ENCODE data around the gene SRL.
"Not testable (repeated sequence)": the region's sequence is repeated elsewhere in the genome, so short reads cannot be mapped to it uniquely, and the experiment has no call there.

SRL gene

DNA sequence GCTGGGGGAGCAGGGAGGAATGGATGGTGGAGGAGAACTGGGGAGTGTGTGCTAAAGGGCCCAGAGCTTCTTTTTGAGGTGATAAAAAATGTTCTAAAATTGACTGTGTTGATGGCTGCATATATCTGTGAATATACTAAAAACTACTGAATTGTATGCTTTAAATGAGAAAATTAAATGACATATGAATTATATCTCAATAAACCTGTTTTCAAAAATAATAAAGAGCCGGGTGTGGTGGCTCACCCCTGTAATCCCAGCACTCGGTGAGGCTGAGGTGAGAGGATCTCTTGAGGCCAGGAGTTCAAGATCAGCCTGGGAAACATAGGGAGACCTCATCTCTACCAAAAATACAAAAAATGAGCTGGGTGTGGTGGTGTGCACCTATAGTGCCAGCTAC, 16.8 kb downstream of the SRL start:
- no peak for DNase-seq

DNA sequence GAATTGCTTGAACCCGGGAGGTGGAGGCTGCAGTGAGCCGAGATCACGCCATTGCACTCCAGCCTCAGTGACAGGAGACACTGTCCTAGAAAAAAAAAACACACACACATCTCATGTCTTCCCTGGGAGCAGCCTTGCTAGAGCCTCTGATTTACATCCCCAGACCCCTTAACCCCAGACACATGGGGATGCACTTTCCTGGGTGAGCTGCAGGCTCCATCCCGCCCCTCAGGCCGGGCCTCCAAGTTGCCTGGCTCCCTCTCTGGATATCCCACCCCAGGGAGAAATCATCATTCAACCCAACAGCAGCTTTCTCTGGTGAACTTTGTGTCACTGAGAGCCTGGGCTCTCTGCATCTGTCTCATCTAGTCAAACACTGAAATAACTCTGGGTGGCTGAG, 21.5 kb downstream of the SRL start:
- no peak for DNase-seq

DNA sequence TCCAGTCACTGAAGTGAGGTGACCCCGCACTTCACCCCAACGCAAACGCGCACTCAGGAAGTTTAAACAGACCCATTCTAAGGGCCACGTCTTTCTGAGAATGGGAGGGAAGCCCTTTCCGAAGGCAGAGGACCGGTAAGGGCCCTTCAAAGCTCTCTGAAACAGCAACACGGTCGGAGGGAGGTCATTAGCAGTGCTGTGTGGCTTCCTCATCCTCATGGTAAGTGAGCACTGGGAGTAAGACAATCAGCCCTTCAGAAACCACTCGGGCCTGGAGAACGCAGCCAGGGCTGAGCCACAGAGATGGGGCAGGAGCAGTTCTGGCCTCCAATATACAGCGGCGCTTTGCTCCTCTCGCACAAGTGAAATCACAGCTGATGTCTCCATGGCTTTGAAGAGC, 23.7 kb downstream of the SRL start:
- DNase-seq = peak; percentile 97

DNA sequence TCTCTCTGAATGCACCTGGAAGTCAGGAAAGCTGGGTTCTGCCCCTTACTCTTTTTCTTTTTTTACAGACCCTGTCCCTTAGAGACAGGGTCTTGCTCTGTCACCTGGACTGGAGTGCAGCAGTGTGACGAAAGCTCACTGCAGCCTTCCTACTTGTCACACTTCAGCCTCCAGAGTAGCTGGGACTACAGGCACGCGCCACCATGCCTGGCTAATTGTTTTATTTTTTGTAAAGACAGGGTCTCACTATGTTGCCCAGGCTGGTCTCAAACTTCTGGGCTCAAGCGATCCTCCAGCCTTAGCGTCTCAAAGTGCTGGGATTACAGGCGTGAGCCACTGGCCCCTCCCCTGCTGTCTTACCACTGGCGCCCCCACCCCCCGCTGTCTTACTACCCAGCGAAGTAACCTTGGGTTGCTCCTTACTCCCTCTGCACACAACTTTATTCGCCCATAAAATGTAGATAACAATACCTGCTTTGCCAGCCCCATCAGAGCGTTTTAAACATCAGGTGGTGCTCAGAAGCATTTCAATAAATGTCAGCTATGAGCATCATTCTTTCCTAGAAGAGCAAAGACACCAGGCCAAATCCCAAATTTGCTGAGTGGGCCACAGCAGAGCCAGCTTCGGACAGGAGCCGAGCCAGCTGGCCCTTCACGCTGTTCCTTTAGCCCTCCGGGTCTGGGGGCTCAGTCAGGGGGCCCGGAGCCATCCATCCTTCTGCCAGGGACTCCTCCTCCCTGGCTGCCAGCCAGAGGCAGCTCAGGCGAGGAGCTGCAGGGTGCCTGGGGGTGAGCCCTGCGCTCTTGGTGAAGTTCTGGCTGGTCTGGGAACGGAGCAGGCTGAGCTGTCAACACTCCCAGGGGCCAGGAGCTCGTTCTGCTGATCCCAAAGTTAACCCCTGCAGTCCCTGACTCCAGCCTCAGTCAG, 24.4 kb downstream of the SRL start:
- DNase-seq = peak; percentile 75

DNA sequence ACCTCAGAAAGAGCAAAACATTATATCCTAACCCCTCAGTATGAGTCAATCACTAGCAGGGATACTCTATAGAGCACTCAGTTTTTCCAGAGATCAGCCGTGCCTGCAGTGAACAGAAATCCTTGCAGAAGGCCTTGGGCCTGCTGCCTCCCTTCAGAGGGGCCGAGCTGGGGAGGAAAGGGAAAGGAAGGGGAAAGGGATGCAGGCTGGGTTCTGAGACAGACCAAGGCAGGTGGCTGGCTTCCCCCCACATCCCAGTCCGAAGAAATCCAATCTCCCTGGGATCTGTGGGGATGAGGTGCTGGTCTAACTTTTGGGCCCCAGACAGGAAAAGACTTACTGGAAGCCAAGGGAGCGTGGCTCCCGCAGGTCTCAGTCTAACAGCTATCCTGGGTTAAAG, 25.3 kb downstream of the SRL start:
- no peak for DNase-seq

DNA sequence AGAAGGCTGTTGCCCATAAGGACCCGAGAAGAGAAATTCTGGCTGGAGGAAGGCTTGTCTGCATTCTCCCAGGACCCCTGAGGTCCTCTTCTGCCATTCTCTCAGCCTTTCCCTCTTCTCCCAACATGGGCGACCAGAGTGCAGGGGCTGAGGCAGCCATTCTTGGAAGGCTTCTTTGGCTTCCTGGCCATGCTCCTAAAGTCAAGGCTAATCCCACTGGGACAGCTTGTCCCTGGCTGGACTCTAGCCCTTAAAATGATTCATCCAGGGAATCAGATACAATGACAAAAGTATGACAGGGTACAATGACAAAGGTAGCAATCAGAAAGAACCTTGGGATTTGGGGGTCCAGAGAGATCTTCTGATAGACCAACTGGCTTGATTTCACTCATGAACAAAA, 26.8 kb downstream of the SRL start:
- DNase-seq = no peak

DNA sequence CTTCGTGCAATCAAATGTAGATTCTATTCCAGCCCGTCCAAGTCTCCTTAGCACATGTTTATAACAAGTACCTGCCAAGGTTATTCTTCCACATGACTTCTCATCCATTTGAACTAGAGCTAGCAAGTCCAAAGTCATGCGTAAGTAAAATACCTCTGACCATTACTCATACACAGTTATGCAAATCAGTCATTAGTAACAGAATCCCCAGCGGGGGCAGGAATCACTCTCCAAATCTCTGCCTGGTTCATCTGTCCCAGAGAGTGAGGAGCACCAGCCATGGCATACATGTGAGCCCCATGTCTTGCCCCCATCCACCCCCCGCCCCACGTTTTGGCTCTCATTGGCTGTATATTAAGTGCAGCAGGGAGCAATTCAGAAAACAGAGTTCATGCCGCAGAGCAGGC, 27.7 kb downstream of the SRL start:
- no peak for DNase-seq

DNA sequence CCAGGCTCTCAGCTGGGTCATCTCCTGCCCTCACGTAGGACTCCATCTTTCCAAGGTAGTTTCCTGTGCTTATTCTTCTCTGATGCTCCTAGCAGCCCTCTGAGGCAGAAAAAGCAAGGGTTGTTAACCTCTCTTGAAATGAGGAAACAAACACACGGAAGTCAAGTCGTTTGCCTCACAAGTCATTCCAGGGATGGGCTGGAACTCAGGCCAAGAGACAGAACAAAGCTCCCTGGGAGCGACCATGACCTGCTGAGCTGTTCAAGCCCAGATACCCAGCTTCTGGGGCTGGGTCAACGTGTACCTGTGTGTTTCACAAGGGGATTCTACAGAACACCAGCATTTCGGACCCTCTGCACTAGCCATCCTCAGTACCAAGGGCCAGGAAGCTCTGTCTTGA, 28.1 kb downstream of the SRL start:
- no peak for DNase-seq

DNA sequence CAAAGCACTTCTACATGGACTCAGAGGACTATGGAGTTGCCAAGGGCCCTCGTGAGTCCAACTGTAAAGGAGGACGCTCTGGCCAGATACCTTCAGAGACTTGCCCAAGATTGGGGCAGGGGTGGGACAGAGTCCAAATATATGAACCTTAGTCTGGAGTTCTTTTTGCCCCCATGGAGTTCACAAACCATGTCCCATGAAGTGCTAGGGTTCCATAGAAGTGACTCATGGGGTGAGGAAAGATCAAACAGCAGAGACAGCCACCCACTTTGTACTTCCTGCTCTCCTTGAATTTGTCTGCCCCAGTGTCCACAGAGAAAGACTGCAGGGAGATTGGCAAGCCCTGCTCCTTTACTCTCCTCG, 29.0 kb downstream of the SRL start:
- no peak for DNase-seq

DNA sequence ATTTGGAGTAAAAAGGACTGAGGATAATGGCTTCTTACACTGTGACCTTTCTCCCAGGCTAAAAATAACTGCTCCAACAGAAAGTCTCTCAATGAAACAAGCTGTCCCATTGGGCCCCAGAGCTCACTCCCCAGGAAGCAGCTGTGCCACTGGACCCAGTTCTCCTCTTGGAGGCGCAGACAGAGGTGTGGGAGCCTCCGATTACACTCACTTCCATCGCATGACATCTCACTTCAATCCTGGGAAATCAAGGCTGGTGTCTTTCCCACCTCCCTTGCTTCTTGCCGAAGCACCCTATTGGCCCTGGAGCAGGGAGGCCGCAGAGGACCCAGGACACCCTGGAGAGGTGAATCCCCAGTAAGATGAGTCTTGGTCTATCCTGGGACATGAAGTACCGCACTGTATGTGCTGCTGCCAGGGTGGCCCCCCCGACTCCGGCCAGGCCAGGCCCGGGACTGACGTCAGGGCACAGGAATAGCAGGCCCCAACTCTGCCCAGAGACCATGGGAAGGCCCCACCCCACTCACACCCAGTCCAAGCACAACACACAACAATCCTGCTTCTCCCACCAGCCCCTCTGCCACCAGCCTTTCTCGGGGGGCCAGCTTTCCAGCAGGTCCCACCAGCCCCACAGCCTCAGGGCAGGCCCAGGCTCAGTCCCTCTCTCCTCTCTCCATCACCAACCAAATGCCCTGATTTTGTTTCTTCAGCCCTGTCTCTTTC, 29.5 kb downstream of the SRL start:
- no peak for DNase-seq

DNA sequence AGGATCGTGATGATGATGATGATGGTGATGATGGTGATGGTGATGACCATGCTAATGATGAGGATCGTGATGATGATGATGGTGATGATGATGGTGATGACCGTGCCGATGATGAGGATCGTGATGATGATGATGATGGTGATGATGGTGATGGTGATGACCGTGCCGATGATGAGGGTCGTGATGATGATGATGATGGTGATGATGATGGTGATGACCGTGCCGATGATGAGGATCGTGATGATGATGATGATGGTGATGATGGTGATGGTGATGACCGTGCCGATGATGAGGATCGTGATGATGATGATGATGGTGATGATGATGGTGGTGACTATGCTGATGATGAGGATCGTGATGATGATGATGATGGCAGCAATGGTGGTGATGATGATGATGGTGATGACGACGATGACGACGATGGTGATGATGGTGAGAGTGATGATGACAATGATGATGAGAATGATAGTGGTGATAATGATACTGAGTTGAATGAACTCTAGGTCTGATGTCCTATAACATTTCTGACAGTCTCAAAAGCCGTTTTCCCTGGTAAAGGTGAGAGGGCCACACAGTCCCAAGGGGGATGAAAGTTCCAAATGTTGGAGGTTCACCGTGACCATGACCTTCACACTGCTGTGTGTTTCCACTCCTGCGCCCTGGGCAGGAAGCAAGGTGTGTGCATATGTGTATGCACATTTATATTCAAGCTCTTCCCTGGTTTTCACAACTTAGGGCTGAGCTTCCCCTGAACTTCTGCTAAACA, 30.3 kb downstream of the SRL start:
- DNase-seq = not testable (repeated sequence)

DNA sequence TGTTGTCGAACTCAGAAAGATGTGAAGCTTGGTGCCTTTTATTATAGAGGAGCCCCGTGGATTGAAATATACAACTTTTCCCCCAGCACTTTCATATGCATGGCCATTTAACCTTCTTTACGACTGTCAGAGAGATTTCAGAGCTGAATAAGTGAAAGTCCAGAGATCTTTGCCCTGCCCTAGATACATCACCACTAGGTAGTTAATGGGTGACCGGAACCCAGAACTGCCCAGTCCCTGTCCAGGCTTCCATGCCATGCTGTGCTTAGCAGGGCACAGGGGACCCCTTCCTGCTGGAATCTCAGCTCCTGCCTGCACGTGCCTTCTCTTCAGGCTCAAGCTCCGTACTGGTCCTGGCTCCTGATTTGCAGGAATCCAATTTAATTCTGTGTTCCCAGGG, 32.2 kb downstream of the SRL start:
- DNase-seq = no peak

DNA sequence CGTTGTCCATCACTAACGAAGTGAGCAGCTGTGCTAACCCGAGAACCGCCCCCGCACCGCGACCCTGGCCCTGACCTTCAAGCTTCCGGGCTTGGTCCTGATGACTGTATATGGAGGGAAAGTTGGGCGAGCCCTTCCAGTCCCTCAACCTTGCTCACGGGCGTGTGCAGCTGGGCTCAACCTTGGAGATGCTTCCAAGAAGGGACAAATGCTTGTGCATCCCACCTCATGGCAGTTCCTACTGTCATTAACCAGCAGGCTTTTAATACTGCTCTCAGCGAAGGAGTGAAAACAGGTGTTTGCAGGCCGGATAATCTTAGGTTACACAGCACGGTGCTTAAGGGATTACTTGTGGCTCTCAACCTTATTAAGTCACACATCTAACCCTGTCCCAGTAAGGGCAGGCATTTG, 33.5 kb downstream of the SRL start:
- no peak for DNase-seq

DNA sequence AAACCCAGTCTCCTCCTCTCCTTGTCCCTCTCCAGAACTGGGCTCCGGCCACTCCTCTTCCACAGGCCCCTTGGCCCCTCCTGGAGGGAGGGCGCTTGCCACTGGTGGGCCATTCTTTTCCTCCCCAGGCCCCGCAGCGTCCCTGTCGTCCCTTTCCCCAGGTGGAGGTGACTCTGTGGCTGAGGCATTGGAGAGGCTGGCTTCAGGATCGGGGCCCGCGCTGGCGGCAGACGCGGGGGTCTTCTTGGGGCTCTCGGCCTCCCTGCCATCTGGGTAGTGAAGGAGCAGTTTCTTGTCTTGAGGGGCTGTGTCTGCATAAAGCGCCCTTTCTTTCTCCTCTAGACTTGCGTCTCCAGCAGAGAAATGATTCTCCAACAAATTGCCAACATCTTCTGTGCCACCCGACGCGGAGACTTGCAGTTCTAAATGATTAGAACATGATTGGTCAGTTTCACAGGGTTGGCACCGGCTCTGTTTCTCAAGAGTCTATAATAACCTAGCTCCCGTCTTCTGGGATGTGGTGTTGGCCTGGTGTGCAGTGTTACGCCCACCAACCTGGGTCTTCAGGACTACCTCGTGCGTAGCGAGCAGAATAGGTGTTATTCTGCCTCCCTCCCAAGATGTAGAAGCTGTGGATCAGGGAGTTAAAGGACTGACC, 34.1 kb downstream of the SRL start:
- DNase-seq = peak; percentile 3

DNA sequence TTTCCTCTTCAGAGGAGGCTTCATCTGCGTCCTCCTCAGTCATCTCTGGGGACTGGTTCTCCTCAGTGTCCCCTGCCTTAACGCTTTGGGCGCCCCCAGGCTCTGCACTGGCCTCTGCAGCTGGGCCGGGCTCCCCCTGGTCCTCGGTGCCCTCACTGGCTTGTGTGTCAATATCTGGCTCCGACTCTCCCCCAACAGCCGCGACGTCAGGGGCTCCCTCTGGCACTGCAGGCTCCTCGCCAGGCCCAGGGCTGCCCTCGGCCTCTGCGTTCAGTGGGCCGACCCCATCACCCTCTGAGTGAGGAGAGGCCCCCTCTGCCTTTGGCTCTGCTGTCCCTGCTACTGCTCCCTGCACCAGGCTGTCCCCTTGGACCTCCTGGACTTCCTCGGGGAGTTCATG, 34.7 kb downstream of the SRL start:
- no peak for DNase-seq

DNA sequence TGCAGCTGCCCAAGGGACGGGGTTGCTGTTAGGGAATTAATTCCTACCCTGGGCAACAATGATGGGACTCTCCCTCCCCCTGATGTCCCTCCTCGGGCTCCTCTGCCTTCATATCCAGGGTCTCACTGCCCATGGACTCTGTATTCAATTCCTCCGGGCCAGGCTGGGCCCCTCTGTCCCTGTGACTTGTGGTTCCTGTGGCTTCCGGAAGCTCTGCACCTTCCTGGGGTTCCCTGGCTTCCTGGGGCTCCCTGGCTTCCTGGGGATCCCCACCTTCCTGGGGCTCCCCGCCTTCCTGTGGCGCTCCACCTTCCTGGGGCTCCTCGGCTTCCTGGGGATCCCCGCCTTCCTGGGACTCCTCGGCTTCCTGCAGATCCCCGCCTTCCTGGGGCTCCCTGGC, 35.2 kb downstream of the SRL start:
- DNase-seq = no peak

DNA sequence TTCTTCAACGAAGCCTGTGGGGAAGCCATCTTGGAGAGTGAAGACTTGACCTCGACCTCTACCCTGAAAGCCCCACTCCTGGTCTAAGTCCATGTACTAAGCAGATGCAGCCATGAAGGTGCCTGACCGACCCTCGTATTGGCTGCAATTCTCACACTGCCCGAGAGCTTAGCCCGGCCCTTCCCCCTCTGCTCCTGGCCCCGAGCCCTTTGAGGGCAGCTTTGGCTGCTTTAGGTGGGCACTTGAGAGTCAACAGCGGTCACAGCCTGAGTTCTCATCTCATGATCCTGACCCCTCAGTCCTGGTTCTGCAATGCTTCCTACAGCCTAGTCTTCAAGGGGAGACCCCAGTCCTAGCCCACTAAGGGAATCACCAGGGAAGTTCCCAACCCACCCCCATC, 35.9 kb downstream of the SRL start:
- DNase-seq = no peak

DNA sequence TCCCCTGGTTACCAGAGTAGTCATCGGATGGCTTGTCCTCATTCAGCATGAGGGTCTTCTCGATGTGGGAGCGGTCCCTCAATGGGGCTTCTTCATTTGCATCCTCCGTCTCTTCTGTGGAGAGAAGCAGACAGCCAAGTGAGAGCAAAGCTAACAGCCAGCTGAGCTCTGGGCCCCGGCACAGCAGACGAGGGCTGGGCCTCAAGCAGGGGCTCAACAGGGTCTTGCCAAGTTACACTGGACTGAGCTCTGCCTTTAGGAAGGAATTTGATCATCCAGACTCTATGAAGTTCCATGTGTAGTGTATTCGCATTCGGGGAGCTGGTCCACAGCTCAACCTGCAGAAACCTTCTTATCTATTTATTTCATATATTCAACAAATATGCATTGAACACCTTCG, 37.4 kb downstream of the SRL start:
- DNase-seq = no peak

DNA sequence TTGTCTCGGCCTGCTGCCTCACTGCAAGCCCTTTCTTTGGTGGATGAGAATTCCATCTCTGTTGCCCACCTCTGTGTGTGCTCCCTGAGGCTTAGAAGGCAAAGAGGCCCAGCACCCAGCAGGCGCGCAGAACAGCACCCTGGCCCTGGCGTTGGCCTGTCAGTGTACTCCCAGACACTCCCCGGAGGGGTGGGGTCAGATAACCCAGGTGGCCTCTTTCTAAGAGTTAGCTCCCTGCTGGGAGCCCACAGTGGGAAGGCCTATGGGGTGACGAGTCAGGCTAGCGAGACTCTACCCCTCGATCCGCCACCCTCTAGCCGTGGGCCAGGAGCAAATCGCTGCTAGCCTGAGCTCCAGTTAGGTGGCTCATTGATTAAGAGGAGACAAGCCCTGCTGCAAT, 38.1 kb downstream of the SRL start:
- no peak for DNase-seq

DNA sequence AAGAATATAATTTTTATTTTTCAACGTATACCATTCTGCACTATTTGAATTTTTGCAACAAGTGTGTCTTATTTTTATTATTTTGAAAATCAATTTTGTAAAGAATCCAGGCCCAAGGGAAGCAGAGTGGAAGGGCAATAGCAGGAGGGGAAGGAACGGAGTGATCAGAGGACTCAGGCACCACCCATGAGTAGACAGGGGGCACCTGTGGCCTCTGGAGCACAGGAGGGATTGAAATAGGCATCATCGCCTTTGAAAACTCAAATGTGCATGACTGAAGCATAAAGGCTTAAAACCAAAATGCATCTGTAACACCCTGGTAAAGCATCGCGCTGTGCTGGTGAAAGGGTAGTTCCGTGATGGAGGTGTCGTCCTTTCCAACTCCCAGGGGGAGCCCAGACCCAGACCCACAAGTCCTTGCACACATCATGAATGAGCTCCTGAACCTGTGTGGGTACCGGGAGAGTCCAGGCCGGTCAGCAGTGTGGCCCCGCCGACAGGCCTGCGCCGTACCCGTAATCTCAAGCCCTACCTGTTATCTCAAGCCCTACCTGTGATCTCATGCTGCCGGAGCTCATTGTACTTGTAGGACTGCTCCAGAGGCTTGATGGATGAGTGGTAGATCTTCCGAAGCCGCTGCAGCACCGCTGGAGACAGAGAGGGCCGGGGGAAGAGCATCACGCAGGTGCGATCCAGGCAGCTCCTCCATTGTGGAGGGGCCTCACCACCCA, 39.1 kb downstream of the SRL start:
- DNase-seq = no peak

DNA sequence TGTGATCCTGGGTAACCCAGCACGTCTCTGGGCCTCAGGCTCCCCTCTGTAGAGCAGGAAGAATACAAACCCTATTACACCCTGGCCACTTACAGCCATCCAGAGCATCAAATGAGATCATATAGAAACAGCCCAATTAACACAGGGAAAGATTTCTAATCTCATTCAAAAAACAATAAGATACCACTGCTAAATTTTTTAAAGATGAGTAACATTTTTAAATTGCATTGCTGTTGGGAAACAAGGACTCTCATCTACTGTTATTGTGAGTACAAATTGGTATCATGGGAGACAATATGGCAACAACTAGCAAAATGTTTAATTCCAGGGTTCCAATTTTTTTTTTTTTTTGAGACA, 41.1 kb downstream of the SRL start:
- no peak for DNase-seq

DNA sequence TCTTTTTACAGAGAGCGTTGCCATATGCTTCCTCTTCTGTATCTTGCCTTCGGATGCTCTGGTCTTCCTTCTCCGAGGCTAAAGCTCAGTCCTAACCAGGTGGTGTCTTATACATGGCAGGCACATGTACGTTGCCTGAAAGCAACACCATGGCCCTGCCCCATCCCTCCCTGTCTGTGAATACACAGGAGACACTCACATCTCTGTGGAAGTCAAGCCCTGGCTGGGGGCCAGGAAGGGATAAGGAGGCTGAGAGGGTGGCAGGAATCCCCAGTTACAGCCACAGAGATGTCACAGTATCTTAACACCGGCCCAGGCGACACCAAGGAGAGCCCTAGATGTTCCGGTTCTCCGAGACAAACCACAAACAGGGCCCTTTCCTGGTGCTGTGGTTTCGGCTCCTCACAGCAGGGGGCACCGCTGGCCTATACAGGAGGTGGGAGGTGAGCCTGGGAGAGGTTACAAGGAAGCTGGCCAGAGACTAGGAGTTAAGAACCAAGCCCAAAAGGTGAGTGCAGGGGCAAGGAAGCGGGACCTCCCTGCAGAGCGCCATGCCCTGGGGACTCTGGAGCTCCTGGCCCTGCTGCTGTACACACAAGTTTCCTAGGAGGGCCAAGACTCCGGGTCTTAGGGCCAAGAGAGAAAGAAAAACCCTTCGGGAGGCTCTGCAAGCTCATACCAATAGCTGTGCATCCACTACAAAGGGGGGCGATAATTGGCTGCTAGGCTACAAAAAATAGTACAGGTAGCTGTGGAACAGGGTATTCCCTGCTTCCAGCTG, 41.7 kb downstream of the SRL start:
- DNase-seq = peak; percentile 52

Data from DMS79 treated with DMSO at 0.1 percent for 48 hours (cell line).